GM21367 (cell line): Measurements from ENCODE around the gene SLC15A3.

ENCODE experiments used
- ATAC-seq: cut with Tn5 transposase; IDR thresholded peaks from one replicate; pipeline ENCODE4 v1.9.1; 2021; ENCODE audit not compliant: unreplicated experiment

Gene SLC15A3

DNA sequence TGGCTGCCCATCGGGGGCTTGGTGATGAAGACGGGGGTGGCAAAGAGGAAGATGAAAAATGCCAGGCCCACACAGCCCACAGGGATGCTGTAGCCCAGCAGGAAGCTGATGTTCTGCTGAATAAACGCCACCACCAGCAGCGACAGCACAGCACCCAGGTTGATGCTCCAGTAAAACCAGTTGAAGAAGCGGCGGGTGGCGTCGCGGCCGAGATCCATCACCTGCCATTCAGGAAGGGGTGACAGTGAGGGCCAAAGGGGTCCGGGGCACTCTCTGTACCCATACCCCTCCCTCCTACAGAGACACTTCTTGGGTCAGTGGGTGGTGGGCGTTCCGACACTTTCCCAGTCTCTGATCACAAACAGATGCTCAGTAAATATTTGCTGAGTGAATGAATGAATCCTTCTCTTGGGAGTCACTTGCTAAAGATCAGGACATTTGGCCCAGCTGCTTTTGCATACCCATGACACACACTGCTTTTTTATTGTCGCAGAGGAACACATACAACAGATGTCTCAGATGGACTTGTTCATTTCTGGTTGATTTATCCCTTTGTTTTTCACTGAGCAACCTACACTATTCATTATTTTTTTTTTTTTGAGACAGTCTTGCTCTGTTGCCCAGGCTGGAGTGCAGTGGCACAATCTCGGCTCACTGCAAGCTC, 5.2 kb downstream of the SLC15A3 start:
- ATAC-seq: no peak

DNA sequence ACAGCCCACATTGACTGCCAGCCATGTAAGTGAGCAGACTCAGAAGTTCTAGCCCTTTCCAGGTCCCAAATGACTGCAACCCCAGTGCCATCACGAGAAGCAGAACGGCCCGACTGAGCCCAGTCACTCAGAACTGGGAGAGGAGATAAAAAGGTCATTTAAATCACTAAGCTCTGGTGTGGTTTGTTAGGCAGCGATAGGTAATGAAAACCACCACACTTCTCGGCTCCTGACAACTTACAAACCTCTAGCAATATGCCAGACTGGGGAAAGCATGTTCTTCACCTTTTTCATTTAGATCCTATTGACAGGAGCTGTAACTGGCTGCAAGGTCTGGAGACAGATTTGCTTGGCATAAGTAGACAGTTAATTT, 6.7 kb downstream of the SLC15A3 start:
- no peak for ATAC-seq

DNA sequence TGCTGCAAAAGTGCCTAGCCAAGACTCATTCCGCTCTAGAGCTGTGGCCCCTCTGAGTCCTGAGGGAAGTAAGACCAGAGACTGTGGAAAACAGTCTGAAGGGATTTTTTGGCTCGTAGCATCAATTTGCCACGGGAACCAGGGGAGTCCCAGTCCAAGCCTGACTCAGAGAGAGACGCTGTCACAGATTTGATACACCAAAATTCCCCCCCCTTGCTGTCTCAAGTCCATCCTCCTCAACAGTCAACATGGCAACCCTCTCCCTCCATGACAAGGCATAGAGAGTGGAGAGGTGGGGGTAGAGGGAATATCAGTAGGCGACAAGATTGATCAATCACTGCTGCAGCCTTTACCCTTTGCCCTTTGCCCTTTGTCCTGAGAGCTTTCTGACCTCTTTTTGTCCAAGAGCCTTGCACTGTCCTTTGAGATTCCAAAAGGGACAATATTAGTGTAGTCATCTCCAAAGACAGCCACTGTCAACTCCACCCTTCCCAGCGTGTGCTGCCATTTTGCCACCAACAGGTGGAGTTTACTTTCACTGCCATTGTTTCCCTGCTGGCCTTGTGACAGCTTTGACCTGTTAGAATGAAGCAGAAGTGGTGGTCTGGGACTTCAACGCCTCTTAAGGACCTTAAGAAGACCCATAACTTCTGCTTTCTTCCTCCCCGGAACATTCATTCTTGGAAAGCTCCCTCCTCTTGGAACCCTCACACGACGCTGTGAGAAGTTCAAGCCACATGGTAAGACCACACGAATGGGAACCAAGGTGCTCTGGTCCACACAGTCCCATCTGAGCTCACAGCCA, 7.3 kb downstream of the SLC15A3 start:
- no peak for ATAC-seq

DNA sequence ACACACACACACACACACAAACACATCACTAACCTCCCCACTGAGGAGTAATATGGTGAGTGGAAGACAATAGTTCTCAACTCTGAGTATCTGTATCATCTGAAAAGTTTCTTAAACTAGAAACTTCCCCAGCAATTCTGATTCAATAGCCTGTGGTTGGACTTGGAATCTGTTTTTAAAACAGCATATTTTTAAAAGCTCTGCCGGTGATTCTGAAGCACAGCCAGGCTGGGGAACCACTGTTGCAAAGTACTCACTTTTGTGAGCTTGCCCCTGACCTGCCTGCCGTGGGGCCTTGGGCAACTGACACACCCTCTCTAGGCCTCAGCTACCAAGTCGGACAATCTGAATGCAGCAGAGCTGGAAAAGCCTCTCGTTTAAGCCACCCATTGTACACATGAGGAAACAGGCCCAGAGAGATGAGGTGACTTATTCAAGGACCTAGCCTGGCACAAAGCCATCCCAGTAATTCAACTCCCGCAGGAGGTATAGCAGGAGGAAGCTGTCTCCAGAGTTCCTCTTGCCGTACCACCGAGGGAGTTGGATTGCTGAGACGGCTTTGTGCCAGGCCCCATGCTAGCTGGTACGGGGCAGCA, 8.9 kb downstream of the SLC15A3 start:
- no peak for ATAC-seq

DNA sequence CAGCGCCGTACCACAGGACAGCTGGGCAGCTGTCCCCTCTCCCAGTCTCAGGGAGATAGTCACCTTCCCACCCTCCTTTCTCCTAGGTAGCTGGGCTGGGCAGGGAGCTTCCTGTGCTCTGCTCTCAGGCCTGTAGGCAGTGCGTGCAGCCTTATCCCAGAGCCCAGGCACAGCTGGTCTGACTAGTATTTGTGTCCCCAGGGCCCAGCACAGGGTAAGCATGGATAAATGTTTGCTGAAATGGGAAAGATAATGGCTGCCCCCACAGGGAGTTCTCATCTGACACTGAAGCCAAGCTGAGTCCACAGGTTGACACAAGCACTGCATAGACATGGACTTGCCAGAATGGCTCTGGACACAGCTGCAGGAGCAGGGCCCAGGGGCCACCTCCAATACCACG, 9.8 kb downstream of the SLC15A3 start:
- no peak for ATAC-seq

DNA sequence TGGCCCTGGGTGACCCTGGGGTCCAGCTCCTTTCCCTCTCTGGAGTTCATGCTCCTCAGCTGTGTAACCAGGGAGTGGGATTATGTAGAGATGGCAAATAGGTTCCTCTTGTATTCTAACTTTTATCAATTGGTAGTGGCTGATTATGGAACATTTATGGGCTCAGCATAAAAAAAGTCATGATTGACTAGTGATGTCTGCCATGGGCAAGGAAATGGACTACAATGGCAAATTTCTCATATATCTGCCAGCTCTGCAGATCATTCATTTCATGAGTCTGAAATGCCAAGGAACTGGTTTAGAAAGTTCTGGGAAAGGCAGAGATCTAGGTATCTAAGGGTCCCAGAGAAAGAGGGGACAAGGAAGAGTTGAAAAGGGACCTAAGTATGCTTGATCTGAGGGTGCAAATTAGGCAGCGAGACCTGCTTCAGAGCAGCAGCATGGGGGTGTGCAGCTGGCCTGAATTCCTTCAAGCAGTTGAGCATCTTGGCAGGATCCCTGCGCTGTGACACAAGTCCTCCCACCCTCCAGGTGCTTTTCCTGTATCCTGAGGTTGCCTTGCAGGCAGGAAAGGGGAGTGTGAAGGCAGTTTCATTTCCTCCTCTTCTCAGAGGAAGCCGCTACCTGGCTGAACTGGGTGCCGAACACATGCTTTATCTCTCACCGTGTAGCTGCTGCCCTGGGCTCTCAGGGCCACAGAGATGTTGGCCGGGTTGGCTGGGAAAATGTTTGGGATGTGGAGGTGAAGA, 10.4 kb downstream of the SLC15A3 start:
- ATAC-seq: no peak

DNA sequence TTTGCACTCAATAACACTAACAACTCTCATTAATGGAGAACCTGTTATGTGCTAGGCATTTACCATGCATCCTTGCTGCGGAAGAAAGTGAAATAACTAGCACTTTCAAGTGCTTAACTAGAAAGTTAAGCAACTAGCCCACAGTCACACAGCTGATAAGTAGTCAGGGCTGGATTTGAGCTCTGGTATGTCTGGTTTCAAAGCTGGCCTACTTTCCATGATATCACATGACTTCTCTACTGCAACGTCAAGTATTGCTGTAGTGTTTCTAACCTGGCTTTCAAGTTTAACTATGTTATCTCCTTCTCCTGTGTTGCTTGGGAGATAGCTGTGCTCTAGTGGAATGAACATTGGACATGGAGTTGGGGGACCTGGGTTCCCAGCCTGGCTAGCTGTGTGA, 12.1 kb downstream of the SLC15A3 start:
- no peak for ATAC-seq

DNA sequence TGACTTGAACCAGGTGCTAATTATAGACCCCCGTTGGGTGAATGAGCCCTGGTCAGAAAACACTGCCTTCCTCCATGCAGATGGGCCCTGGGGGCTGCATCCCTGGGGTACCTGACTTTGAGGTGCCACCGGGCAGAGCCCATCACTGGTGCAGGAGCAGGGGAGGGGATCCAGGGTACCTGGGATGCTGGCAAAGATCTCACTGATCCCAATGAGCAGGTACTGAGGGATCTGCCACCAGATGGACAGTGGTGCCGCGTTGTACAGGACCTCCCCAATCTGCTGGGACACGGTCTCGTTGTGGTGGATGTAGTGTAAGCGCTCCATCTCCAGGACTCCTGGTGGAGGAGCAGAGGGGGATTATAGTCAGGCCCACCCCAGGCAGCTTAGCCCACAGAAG, 12.7 kb downstream of the SLC15A3 start:
- no peak for ATAC-seq

DNA sequence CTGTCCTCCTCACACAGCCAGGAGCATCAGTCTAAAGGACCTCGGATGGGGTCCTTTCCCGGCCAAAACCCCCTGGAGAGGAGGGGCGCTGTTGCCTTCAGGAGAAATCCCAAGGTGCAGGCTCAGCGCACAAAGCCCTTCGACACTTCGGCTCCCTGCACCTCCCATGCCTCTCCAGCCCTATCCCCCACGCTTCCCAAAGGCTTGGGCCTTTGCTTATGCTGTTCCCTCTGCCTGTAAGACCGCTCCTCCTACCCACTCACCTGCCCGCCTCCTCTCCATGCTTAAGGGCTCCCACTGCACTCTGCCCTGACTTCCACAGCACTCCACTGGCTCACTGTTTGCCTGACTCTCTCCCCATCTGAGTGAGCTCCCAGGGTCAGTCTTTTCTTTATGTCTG, 13.5 kb downstream of the SLC15A3 start:
- ATAC-seq: no peak

DNA sequence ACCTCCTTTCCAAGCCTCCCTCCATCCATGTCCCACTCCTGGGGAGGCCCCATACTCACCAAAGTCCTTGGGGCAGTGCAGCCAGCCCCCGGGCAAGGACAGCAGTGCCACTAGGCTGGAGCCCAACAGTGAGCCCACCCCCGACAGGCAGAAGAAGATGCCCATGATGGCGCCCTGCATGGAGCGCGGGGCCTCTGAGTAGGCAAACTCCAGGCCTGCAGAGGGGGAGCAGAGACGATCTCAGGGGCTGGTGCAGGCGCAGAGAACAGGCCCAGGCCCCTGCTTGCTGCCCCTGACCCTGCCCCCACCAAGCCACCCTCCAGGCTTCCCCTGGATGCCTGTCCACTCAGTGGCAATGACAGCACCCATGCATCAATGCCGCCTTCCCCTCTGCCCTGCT, 14.2 kb downstream of the SLC15A3 start:
- no peak for ATAC-seq

DNA sequence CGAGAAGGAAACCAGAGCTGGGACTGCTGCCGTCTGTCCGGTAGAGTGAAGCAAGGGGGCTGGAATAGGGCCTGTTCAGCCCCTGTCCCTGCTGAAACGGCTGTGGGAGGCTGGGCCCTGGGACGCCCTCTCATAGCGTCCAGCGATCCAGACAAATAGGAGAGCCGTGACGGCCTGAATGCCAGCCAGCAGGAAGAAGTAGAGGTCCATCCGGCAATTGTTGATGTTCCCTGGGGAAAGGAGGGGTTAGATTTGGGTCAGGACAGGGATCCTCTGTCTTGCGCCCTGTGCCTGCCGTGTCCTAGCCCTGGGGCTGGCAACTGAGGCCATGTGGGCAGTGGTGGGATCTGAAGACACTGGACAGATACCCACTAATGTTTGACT, 14.8 kb downstream of the SLC15A3 start:
- no peak for ATAC-seq

DNA sequence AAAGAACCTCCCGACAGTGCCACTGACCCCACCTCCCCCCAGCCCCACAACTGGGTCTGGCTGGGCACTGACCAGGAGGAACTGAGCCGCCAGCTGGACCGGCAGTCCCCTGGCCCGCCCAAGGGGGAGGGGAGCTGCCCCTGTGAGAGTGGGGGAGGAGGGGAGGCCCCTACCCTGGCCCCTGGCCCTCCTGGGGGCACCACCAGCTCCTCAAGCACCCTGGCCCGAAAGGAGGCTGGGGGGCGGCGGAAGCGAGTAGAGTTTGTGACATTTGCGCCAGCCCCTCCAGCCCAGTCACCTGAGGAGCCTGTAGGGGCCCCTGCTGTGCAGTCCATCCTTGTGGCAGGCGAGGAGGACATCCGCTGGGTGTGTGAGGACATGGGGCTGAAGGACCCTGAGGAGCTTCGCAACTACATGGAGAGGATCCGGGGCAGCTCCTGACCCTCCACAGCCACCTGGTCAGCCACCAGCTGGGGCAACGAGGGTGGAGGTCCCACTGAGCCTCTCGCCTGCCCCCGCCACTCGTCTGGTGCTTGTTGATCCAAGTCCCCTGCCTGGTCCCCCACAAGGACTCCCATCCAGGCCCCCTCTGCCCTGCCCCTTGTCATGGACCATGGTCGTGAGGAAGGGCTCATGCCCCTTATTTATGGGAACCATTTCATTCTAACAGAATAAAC, 15.4 kb downstream of the SLC15A3 start:
- no peak for ATAC-seq

DNA sequence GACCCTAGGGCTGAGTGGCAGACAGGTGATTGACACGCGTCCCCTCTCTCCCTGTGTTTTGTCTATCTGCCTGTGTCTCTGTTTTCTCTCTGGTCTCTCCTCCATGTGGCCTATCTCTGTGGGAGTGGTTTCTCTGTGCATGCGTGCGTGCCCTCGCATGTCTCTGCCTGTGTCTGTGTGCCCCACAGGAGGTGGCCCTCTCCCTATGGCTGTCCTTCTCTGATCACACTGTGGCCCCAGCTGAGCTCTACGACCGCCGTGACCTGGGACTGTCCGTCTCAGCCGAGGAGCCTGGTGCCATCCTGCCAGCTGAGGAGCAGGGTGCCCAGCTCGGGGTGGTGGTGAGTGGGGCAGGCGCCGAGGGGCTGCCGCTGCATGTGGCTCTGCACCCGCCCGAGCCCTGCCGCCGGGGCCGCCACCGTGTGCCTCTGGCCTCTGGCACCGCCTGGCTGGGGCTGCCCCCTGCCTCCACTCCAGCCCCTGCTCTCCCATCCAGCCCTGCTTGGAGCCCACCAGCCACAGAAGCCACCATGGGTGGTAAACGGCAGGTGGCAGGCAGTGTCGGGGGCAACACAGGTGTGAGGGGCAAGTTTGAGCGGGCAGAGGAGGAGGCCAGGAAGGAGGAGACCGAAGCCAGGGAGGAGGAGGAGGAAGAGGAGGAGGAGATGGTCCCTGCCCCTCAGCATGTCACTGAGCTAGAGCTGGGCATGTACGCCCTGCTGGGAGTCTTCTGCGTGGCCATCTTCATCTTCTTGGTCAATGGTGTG, 16.1 kb downstream of the SLC15A3 start:
- ATAC-seq: no peak

DNA sequence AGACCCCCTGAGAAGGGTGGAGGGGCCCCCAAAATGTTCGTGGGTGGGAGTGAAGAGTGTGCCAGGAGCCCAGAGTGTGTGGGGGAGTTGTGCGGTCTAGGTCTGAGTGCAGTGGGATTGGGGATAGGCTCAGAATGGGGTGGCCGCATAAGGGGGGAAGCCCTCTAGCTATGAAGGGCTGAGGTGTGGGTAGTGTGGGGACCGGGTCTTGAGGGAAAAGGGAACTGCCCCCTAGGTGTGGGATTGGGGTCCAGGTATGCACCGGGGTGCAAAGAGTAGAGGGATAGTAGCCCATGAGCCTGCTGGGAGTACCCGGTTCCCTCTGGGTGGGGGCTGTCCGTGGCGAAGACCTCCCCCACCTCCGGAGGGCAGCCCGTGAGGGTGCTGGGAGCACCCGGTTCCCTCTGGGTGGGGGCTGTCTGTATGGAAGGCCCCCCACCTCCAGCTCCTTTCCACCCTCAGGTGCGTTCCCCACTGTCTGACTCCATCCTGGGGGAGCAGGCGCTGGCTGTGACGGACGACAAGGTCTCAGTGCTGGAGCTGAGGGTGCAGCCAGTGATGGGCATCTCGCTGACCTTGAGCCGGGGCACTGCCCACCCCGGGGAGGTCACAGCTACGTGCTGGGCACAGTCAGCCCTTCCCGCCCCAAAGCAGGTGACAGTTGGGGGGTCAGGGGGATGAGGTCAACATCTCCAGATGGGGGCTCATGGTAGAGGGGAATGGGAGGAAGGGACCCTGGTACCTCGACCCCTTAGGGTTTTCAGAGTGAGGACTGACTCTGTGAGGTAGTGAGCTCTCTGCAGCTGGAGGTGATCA, 17.0 kb downstream of the SLC15A3 start:
- ATAC-seq: no peak

DNA sequence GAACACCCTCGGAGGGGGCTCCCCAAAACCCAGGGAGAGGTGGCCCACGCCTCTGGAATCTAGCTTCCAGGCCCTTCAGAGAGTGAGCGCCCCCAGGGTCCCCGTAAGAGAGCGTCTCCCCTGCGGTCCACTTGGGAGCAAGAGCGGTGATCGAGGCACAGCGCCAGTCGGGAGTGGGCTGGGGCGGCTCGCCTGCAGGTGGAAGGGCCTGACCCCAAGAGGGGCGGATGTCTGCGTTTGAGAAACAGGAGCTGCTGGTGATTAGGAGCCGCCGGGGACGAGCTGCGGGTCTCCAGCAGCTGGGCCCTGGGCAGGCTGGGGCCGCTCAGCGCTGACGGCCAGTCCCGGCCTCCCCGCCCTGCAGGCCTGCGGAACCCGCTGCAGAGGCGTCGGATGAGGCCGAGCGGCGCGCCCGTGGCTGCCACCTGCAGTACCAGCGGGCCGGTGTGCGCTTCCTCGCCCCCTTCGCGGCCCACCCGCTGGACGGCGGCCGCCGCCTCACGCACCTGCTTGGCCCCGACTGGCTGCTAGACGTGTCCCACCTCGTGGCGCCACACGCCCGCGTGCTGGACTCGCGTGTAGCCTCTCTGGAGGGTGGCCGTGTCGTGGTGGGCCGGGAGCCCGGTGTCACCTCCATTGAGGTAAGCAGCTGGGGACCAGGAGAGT, 17.7 kb downstream of the SLC15A3 start:
- no peak for ATAC-seq

DNA sequence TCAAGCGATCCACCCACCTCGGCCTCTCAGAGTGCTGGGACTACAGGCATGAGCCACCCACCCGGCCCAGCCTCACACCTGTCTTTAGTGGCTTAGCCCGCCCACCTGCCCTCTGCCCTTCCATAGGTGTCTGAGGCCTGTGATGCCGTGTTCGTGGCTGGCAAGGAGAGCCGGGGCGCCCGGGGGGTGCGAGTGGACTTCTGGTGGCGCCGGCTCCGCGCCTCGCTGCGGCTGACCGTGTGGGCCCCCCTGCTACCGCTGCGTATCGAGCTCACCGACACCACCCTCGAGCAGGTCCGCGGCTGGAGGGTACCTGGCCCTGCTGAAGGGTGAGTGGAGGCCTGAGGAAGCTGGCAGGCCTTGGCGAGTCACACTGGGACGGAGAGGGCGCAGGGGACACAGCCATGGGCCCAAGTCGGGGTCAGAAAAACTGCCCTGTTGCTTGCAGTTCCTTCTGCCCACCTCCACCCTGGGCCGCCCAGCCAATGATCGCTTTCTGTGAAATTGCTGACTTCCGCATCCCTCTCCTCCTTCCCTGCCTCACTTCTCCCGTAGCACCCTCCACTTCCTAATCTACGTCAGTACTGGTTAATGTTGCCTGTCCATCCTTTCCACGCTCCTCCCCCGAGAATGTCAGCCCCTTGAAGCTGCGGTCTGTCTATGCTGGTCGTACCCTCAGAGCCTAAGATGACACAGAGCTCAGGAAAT, 18.4 kb downstream of the SLC15A3 start:
- ATAC-seq: no peak

DNA sequence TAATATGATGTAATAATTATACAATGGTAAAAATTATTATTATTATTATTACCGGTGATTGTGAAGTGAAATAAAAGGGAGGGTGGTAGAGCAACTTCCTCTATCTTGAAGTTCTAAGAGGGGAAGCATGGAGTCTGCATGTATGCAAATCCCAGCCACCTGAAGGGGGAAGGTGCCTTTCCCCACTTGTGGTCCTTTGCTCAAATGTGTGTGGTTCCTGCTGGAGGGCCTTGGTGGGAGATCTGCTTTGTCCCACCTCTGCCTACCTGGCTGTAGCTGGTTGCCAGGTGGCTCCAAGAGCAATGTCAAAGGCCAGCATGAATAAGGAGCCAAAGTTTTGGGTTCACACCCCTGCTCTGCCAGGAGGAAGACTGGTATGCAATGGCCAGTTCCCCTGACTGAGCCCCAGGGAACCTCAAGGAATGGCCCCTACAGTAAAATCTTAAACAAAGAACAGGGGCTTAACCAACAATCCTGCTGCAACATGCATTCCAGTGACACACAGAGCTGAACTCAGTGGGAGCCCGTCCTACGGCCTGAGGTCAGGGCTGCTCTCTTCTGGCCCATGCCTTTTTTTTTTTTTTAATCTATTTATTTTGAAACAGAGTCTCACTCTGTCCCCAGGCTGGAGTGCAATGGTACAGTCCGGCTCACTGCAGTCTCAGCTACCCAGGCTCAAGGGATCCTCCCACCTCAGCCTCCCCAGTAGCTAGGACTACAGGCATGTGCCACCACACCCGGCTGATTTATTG, 19.2 kb downstream of the SLC15A3 start:
- no peak for ATAC-seq

DNA sequence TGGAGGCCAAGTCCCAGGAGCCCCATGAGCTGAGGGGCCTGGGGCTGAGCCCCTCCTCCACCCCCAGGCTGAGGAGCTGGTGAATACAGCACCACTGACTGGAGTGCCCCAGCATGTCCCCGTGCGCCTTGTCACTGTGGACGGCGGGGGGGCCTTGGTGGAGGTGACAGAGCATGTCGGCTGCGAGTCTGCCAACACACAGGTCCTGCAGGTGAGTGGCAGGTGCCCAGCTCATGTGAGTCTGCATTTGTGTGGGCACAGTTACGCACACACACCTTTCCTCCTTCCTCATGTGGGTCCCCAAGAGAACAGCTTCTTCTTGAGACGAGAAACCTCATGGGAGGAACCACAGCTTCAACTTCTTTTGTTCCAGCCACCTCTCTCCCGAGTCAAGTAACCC, 20.1 kb downstream of the SLC15A3 start:
- no peak for ATAC-seq
